Measurements from ENCODE around the gene TANC1. TPM values are rescaled to one million over a fixed set of nuclear protein-coding genes. Genes with fewer than 3 reads are reported as not detected.

The TANC1 gene
- total and polyA plus RNA-seq, 7 donors, result 3.6 to 74.5 (median 47.0) TPM

GRCh38 chr2:159174759-159175158 is 206.3 kb downstream of the TANC1 start:
- Histone ChIP-seq H3K4me1 (peaks cover 0 to 4% (median 0%) of the 10 kb centered on the region in 4 donors), H3K4me3 (no peak overlapping the region), H3K36me3 (peaks cover 10 to 63% (median 21%) of the 10 kb centered on the region in 4 donors), H3K9me3 (no peaks in the 10 kb centered on the region), H3K27me3 (no peaks in the 10 kb centered on the region), H3K27ac (no peak overlapping the region)
- DNase-seq, result no peak
- intact Hi-C loops (cut with DNase I), result no loop called here
- TF ChIP-seq POLR2AphosphoS5 (IDR thresholded peaks at IDR 0.05), result no peak
- TF ChIP-seq EP300 (IDR thresholded peaks at IDR 0.05), result no peak
- TF ChIP-seq POLR2A (IDR thresholded peaks at IDR 0.05), result no peak
- TF ChIP-seq CTCF (IDR thresholded peaks at IDR 0.05), result no peak
- WGBS, 2 donors, result 93 to 95% methylated on average over 9 of the region's 9 CpGs

- Histone ChIP-seq H3K4me1 (peaks cover 0 to 4% (median 0%) of the 10 kb centered on the region in 4 donors), H3K27ac (no peak overlapping the region), H3K36me3 (peaks cover 10 to 67% (median 23%) of the 10 kb centered on the region in 4 donors), H3K27me3 (no peaks in the 10 kb centered on the region), H3K9me3 (no peaks in the 10 kb centered on the region), H3K4me3 (no peak overlapping the region)
- WGBS, 2 donors, result 85 to 86% methylated on average over 6 of the region's 6 CpGs
- intact Hi-C loops (cut with DNase I), result no loop called here
- DNase-seq, result no peak
- TF ChIP-seq POLR2AphosphoS5 (IDR thresholded peaks at IDR 0.05), result no peak
- no peak for TF ChIP-seq CTCF (IDR thresholded peaks at IDR 0.05)
- no peak for TF ChIP-seq EP300 (IDR thresholded peaks at IDR 0.05)
- TF ChIP-seq POLR2A (IDR thresholded peaks at IDR 0.05), result no peak
Measured at GRCh38 chr2:159175182-159175581, 206.7 kb downstream of the TANC1 start.

- intact Hi-C loops (cut with DNase I), result no loop called here
- Histone ChIP-seq H3K36me3 (peaks cover 10 to 66% (median 21%) of the 10 kb centered on the region in 4 donors), H3K9me3 (no peaks in the 10 kb centered on the region), H3K27me3 (no peaks in the 10 kb centered on the region), H3K27ac (peak overlapping the region in 3 of 4 donors; percentile 15 to 48 (median 23)), H3K4me1 (peaks cover 0 to 4% (median 0%) of the 10 kb centered on the region in 4 donors), H3K4me3 (no peak overlapping the region)
- no peak for TF ChIP-seq POLR2A (IDR thresholded peaks at IDR 0.05)
- TF ChIP-seq EP300 (IDR thresholded peaks at IDR 0.05), result no peak
- no peak for TF ChIP-seq CTCF (IDR thresholded peaks at IDR 0.05)
- TF ChIP-seq POLR2AphosphoS5 (IDR thresholded peaks at IDR 0.05), result no peak
- 79 to 85% methylated on average over 3 of the region's 3 CpGs for WGBS, 2 donors
- no peak for DNase-seq
Measured at GRCh38 chr2:159175927-159176326, 207.5 kb downstream of the TANC1 start.

GRCh38 chr2:159176555-159176954 is 208.1 kb downstream of the TANC1 start:
- Histone ChIP-seq H3K36me3 (peaks cover 10 to 60% (median 18%) of the 10 kb centered on the region in 4 donors), H3K4me3 (no peak overlapping the region), H3K27ac (peak overlapping the region in 3 of 4 donors; percentile 15 to 48 (median 23)), H3K4me1 (peaks cover 0 to 4% (median 0%) of the 10 kb centered on the region in 4 donors), H3K9me3 (no peaks in the 10 kb centered on the region), H3K27me3 (no peaks in the 10 kb centered on the region)
- 90 to 91% methylated on average over 5 of the region's 5 CpGs for WGBS, 2 donors
- intact Hi-C loops (cut with DNase I), result no loop called here
- TF ChIP-seq POLR2A (IDR thresholded peaks at IDR 0.05) (no peak), POLR2AphosphoS5 (IDR thresholded peaks at IDR 0.05) (peak in 1 of 4 donors; percentile 17), EP300 (IDR thresholded peaks at IDR 0.05) (no peak), CTCF (IDR thresholded peaks at IDR 0.05) (no peak)
- no peak for DNase-seq

GRCh38 chr2:159177357-159177756 is 208.9 kb downstream of the TANC1 start:
- Histone ChIP-seq H3K4me3 (no peak overlapping the region), H3K36me3 (peaks cover 10 to 58% (median 16%) of the 10 kb centered on the region in 4 donors), H3K27ac (peak overlapping the region in 2 of 4 donors; percentile 24 to 48), H3K9me3 (no peaks in the 10 kb centered on the region), H3K27me3 (no peaks in the 10 kb centered on the region), H3K4me1 (peaks cover 0 to 4% (median 0%) of the 10 kb centered on the region in 4 donors)
- intact Hi-C loops (cut with DNase I), result no loop called here
- no peak for TF ChIP-seq EP300 (IDR thresholded peaks at IDR 0.05)
- TF ChIP-seq POLR2A (IDR thresholded peaks at IDR 0.05), result no peak
- no peak for TF ChIP-seq CTCF (IDR thresholded peaks at IDR 0.05)
- no peak for TF ChIP-seq POLR2AphosphoS5 (IDR thresholded peaks at IDR 0.05)
- no peak for DNase-seq
- WGBS, 2 donors, result 90 to 92% methylated on average over 3 of the region's 3 CpGs

Measured in sigmoid colon (tissue), 7 donors.